Right renal cortex interstitium (tissue), 3 donors: ENCODE measurements around the gene AATF. TPM values are rescaled to one million over a fixed set of nuclear protein-coding genes. Genes with fewer than 3 reads are reported as not detected.

Source experiments
- DNase-seq, 3 donors: peaks; one replicate each; pipeline ENCODE4 v3.0.0-alpha.2; 2013; ENCODE audit warnings: low read depth in 3 of 3, low spot score in 2 of 3
- polyA plus RNA-seq, 3 donors: library from polyadenylated mRNA; unstranded; fragments of 120-200 nt; gene quantifications; one replicate each; pipeline ENCODE4 v1.2.1, GENCODE V29; 2013; ENCODE audit not compliant: insufficient read length in 3 of 3

Gene AATF
- polyA plus RNA-seq, 3 donors = 54.2 to 57.3 (median 56.0) TPM

GRCh38 chr17:36940313-36941264 lies 8.2 kb upstream of the AATF start:
- no peak for DNase-seq

GRCh38 chr17:36941265-36942010 lies 7.3 kb upstream of the AATF start:
- no peak for DNase-seq

DNA sequence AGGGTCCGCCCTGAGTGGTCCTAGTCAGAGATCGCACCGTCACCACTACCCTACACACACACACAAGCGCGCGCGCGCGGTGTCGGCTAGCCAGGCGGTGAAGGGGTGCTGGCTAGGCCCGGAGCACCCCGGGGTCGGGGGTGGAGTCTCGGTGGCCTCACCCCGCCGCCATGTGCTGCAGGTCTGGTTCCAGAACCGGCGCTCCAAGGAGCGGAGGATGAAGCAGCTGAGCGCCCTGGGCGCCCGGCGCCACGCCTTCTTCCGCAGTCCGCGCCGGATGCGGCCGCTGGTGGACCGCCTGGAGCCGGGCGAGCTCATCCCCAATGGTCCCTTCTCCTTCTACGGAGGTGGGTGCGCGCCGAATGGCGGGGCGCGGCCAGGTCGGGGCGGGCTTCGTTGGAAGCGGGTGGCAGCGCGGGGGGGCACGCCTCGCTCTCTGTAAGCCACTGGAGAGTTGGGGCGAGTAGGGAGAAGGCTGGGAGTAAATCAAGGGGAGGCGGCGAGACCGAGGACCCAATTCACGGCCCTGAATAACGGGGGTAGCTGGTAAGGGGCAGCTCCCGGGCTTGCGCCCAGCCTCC lies 6.6 kb upstream of the AATF start:
- DNase-seq = no peak

DNA sequence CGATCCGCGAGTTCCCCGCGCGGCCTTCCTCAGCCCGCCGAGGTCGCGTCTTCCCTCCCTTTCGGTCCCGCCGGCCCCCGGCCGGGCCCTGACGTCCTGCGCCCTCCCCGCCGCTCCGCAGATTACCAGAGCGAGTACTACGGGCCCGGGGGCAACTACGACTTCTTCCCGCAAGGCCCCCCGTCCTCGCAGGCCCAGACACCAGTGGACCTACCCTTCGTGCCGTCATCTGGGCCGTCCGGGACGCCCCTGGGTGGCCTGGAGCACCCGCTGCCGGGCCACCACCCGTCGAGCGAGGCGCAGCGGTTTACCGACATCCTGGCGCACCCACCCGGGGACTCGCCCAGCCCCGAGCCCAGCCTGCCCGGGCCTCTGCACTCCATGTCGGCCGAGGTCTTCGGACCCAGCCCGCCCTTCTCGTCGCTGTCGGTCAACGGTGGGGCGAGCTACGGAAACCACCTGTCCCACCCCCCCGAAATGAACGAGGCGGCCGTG lies 6.1 kb upstream of the AATF start:
- no peak for DNase-seq

GRCh38 chr17:36943250-36944191 lies 5.2 kb upstream of the AATF start:
- DNase-seq = no peak

GRCh38 chr17:36944553-36944952 lies 4.2 kb upstream of the AATF start:
- no peak for DNase-seq

DNA sequence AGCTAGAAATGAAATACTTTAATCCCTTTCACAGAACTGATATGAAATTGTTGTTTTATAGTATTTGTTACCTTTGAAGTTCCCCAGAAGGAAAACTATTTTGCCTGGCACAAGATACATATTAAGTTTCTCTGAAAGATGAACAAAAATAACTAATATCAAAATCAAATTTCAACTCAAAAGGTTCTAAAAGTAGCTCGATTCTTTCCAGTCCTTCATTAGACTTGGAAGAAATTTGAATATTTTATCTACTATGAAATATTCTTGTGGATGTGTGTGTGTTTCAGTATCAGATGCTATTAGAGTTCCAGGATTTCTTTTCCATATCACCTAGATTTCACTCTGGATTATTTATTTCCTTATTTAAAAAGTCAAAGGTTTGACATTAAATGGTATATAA lies 3.6 kb upstream of the AATF start:
- no peak for DNase-seq

DNA sequence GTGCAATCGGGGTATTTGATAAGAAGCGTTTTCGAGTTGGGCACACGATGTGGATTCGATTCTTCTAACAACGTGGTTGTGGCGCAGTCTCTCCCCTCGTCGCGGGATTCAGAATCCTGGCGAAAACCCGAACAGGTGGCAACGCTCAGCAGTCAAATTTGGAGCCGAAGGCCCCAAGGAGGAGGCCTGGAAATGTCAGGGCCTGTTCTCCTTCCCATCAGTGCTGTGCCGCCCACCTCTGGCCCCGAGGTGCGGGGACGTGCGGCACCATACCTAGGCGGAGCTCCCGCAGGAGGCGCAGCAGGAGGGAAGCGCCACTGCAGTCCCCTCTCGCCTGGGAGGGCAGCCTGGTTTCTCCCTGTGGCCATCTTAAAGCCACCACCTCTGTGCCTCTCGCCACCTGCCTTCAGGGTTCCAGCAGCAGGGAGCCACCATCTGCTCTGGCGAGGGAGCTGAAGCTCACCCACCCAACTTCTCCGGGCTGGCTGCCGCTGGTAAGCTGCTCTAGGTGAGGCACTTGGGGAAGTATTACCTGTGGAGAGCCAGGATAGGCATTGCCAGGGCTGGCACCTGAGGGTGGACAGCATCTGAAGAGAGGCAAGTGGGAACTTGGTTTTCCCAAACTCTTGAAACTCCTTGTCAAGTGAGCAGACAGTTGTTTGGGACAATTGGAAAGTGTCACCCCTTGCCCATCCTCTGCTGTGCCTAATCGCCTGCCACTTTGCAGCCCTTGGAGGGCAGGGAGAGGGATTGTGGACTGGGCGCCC lies 2.6 kb upstream of the AATF start:
- DNase-seq = no peak

- DNase-seq = no peak
These were observed 2.0 kb upstream of the AATF start for GRCh38 chr17:36946726-36947091.

- DNase-seq = no peak
These were observed 635 bp upstream of the AATF start for GRCh38 chr17:36947922-36948716.

GRCh38 chr17:36949461-36949927 lies 740 bp downstream of the AATF start:
- DNase-seq = peak in 1 of 3 donors; percentile 41

DNA sequence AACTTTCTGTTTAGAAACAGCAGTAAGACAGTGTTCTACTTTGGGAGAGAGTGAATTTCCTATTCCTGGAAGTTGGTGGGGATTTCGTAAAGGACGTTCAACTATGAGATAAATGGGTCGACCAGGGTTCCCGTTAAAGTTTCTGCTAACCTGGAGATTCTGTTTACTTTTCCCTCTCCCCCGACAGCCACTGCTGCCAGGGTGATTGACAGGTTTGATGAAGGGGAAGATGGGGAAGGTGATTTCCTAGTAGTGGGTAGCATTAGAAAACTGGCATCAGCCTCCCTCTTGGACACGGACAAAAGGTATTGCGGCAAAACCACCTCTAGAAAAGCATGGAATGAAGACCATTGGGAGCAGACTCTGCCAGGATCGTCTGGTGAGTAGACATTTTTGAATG lies 1.3 kb downstream of the AATF start:
- no peak for DNase-seq

GRCh38 chr17:36951084-36951789 lies 2.5 kb downstream of the AATF start:
- no peak for DNase-seq

DNA sequence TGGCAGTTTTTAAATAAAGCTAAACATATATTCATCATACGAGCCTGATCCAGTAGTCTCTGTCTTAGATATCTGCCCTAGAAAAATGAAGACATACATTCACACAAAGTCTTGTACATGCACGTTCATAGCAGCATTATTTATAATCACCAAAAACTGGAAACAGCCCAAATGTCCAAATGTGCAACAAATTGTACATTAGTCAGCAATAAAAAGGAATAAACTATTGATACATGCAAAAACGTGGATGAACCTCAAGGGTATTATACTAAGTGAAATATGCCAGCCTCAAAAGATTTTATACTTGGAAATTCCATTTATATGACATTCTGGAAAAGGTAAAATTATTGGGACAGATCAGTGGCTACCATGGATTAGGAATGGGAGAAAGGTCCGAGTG lies 22.8 kb downstream of the AATF start:
- DNase-seq = no peak

- no peak for DNase-seq
These were observed 23.5 kb downstream of the AATF start for GRCh38 chr17:36972186-36972700.

- DNase-seq = no peak
These were observed 24.2 kb downstream of the AATF start for GRCh38 chr17:36972905-36973304.

DNA sequence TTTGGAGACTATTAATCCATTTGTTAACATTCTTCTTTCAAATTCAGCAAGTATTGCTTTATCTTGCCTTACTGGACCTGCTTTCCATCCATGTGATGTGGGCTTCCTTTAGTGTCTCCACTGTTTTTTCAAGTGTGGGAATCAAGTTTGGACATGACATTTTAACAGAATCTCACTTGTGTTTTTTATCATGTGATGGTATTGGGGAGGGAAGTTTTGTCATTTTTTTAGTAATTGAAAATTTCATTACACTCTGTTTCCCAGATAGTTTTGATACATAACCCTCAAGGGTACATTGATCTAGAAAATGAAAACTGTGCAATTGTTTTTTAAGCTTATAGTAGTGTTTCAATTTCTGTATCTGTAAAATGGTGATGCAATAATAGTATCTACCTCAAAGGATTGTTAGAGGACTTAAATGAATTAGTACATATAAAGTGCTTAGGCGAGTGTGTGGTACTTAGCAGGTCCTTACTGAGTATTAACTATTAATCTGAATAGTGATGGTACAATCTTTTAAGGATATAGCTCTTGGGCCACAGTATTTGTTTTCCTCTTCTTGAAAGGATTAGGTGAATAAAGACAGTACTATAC lies 27.3 kb downstream of the AATF start:
- no peak for DNase-seq
